Body of pancreas (tissue), 4 donors: Measurements from ENCODE around the gene IRAG1.

Source experiments
- CTCF ChIP-seq, 7 experiments: fragments of 450-650 bp in 4 of 7; fragments of 200-600 bp in 3 of 7; sonication (generic) in 3 of 7; IDR thresholded peaks; one replicate each; pipeline ENCODE4 v1.5.1; 2016 to 2019; ENCODE audit warnings: antibody characterized with exemption in 7 of 7
- POLR2A ChIP-seq, 3 donors: fragments of 450-650 bp; IDR thresholded peaks; one replicate each; pipeline ENCODE4 v1.6.1; 2016; ENCODE audit warnings: antibody characterized with exemption in 3 of 3, mild to moderate bottlenecking in 2 of 3

- TF ChIP-seq CTCF (IDR thresholded peaks at IDR 0.05) (no peak), POLR2A (IDR thresholded peaks at IDR 0.05) (no peak)
Measured at GRCh38 chr11:10731064-10731680, 37.6 kb upstream of the IRAG1 start.
